22Rv1 (cell line): Measurements from ENCODE around the gene FBXO31.

ENCODE experiments used
- H3K27ac ChIP-seq: fragments of 450-650 bp; 2 replicates; pipeline ENCODE4 v1.5.1; 2017
- CTCF ChIP-seq: fragments of 450-650 bp; IDR thresholded peaks from 2 replicates; pipeline ENCODE4 v1.5.1; 2017; ENCODE audit warnings: mild to moderate bottlenecking
- ZFX ChIP-seq: fragments of 450-650 bp; IDR thresholded peaks from 2 replicates; pipeline ENCODE4 v1.6.1; 2017; ENCODE audit warnings: antibody characterized with exemption, borderline replicate concordance

Gene FBXO31

GRCh38 chr16:87358696-87359095 is 24.9 kb downstream of the FBXO31 start:
- H3K27ac ChIP-seq, result no peak overlapping the region
- TF ChIP-seq ZFX, result no peak
- no peak for TF ChIP-seq CTCF

GRCh38 chr16:87358250-87358649 is 25.3 kb downstream of the FBXO31 start:
- H3K27ac ChIP-seq, result no peak overlapping the region
- TF ChIP-seq ZFX (no peak), CTCF (no peak)

GRCh38 chr16:87356491-87356853 is 27.1 kb downstream of the FBXO31 start:
- no peak overlapping the region for H3K27ac ChIP-seq
- TF ChIP-seq CTCF (no peak), ZFX (no peak)

- TF ChIP-seq ZFX, result no peak
- no peak for TF ChIP-seq CTCF
- no peak overlapping the region for H3K27ac ChIP-seq
Measured at GRCh38 chr16:87353613-87354012, 30.0 kb downstream of the FBXO31 start.

- TF ChIP-seq ZFX, result no peak
- no peak for TF ChIP-seq CTCF
- H3K27ac ChIP-seq, result no peak overlapping the region
Measured at GRCh38 chr16:87352818-87353217, 30.8 kb downstream of the FBXO31 start.

GRCh38 chr16:87351320-87351698 is 32.3 kb downstream of the FBXO31 start:
- H3K27ac ChIP-seq, result no peak overlapping the region
- TF ChIP-seq ZFX, result no peak
- TF ChIP-seq CTCF, result no peak

- TF ChIP-seq ZFX, result no peak
- TF ChIP-seq CTCF, result no peak
Measured at GRCh38 chr16:87350681-87351319, 32.8 kb downstream of the FBXO31 start.

More at GRCh38 chr16:87350681-87351319, 32.8 kb downstream of the FBXO31 start:
- no peak overlapping the region for H3K27ac ChIP-seq
